ENCODE measurements around the gene LYZL4.

The LYZL4 gene

GRCh38 chr3:42425736-42426407 is 15.5 kb upstream of the LYZL4 start:
- no peak for DNase-seq (ENCODE audit: low read depth in 2 of 2)

- no peak for DNase-seq (ENCODE audit: low read depth in 2 of 2)
Measured at GRCh38 chr3:42424911-42425310, 14.5 kb upstream of the LYZL4 start.

GRCh38 chr3:42421818-42422796 is 11.7 kb upstream of the LYZL4 start:
- no peak for DNase-seq (ENCODE audit: low read depth in 2 of 2)

GRCh38 chr3:42419563-42419962 is 9.2 kb upstream of the LYZL4 start:
- no peak for DNase-seq (ENCODE audit: low read depth in 2 of 2)

GRCh38 chr3:42412526-42413155 is 2.2 kb upstream of the LYZL4 start:
- no peak for DNase-seq (ENCODE audit: low read depth in 2 of 2)

- DNase-seq (ENCODE audit: low read depth in 2 of 2), result no peak
Measured at GRCh38 chr3:42411429-42411828, 1.0 kb upstream of the LYZL4 start.

- DNase-seq (ENCODE audit: low read depth in 2 of 2), result no peak
Measured at GRCh38 chr3:42408156-42408555, 2.3 kb downstream of the LYZL4 start.

- DNase-seq (ENCODE audit: low read depth in 2 of 2), result no peak
Measured at GRCh38 chr3:42406727-42407450, 3.5 kb downstream of the LYZL4 start.

GRCh38 chr3:42405857-42406256 is 4.6 kb downstream of the LYZL4 start:
- DNase-seq (ENCODE audit: low read depth in 2 of 2), result no peak

- DNase-seq (ENCODE audit: low read depth in 2 of 2), result no peak
Measured at GRCh38 chr3:42403737-42404136, 6.7 kb downstream of the LYZL4 start.

- DNase-seq (ENCODE audit: low read depth in 2 of 2), result no peak
Measured at GRCh38 chr3:42402394-42403096, 7.9 kb downstream of the LYZL4 start.

- no peak for DNase-seq (ENCODE audit: low read depth in 2 of 2)
Measured at GRCh38 chr3:42398080-42398479, 12.3 kb downstream of the LYZL4 start.

- no peak for DNase-seq (ENCODE audit: low read depth in 2 of 2)
Measured at GRCh38 chr3:42397644-42398043, 12.8 kb downstream of the LYZL4 start.

GRCh38 chr3:42394579-42395288 is 15.7 kb downstream of the LYZL4 start:
- no peak for DNase-seq (ENCODE audit: low read depth in 2 of 2)

GRCh38 chr3:42387802-42388651 is 22.4 kb downstream of the LYZL4 start:
- peak; percentile 5 to 12 for DNase-seq (ENCODE audit: low read depth in 2 of 2)

- no peak for DNase-seq (ENCODE audit: low read depth in 2 of 2)
Measured at GRCh38 chr3:42381551-42382082, 28.8 kb downstream of the LYZL4 start.

GRCh38 chr3:42377681-42378080 is 32.7 kb downstream of the LYZL4 start:
- no peak for DNase-seq (ENCODE audit: low read depth in 2 of 2)

- DNase-seq (ENCODE audit: low read depth in 2 of 2), result peak; percentile 10 to 44
Measured at GRCh38 chr3:42376344-42376798, 34.0 kb downstream of the LYZL4 start.

- no peak for DNase-seq (ENCODE audit: low read depth in 2 of 2)
Measured at GRCh38 chr3:42375121-42375800, 35.1 kb downstream of the LYZL4 start.

Measured in activated CD4-positive, alpha-beta T cell treated with anti-CD3 and anti-CD28 coated beads for 24 hours (primary cell).